Activated CD8-positive, alpha-beta memory T cell treated with anti-CD3 and anti-CD28 coated beads for 1 hour (primary cell): ENCODE measurements around the gene PPTC7.
"Not testable (repeated sequence)": the region's sequence is repeated elsewhere in the genome, so short reads cannot be mapped to it uniquely, and the experiment has no call there.

Experiments
- DNase-seq, 2 donors: peaks; one replicate each; pipeline ENCODE4 v3.0.0-alpha.2; 2020; ENCODE audit warnings: low read depth in 1 of 2; ENCODE audit errors: extremely low read depth in 1 of 2

PPTC7 gene

GRCh38 chr12:110562386-110562785, 20.7 kb downstream of the PPTC7 start:
- DNase-seq, result not testable (repeated sequence)

- DNase-seq, result no peak
Observed at GRCh38 chr12:110561471-110562201, 21.5 kb downstream of the PPTC7 start.

GRCh38 chr12:110560946-110561345, 22.2 kb downstream of the PPTC7 start:
- DNase-seq, result no peak

GRCh38 chr12:110560048-110560447, 23.1 kb downstream of the PPTC7 start:
- DNase-seq, result no peak

- DNase-seq, result not testable (repeated sequence)
Observed at GRCh38 chr12:110558945-110559344, 24.2 kb downstream of the PPTC7 start.

GRCh38 chr12:110557300-110557699, 25.8 kb downstream of the PPTC7 start:
- no peak for DNase-seq

GRCh38 chr12:110556705-110557104, 26.4 kb downstream of the PPTC7 start:
- no peak for DNase-seq

GRCh38 chr12:110555577-110556406, 27.3 kb downstream of the PPTC7 start:
- no peak for DNase-seq

GRCh38 chr12:110554184-110554583, 28.9 kb downstream of the PPTC7 start:
- no peak for DNase-seq

GRCh38 chr12:110550981-110551380, 32.1 kb downstream of the PPTC7 start:
- no peak for DNase-seq

- no peak for DNase-seq
Observed at GRCh38 chr12:110549716-110550115, 33.4 kb downstream of the PPTC7 start.

- no peak for DNase-seq
Observed at GRCh38 chr12:110548678-110549077, 34.4 kb downstream of the PPTC7 start.

- no peak for DNase-seq
Observed at GRCh38 chr12:110547090-110547489, 36.0 kb downstream of the PPTC7 start.

- no peak for DNase-seq
Observed at GRCh38 chr12:110546339-110546738, 36.8 kb downstream of the PPTC7 start.

GRCh38 chr12:110545812-110546211, 37.3 kb downstream of the PPTC7 start:
- DNase-seq, result no peak

- not testable (repeated sequence) for DNase-seq
Observed at GRCh38 chr12:110545259-110545658, 37.9 kb downstream of the PPTC7 start.

GRCh38 chr12:110543965-110544364, 39.2 kb downstream of the PPTC7 start:
- DNase-seq, result no peak

GRCh38 chr12:110543252-110543959, 39.7 kb downstream of the PPTC7 start:
- no peak for DNase-seq

- no peak for DNase-seq
Observed at GRCh38 chr12:110540048-110540447, 43.1 kb downstream of the PPTC7 start.

GRCh38 chr12:110538869-110539622, 44.1 kb downstream of the PPTC7 start:
- no peak for DNase-seq
